Progenitor cell of endocrine pancreas (in vitro differentiated cells): ENCODE measurements around the gene PDCD1LG2. TPM values are rescaled to one million over a fixed set of nuclear protein-coding genes. Genes with fewer than 3 reads are reported as not detected.
"Not testable (repeated sequence)": the region's sequence is repeated elsewhere in the genome, so short reads cannot be mapped to it uniquely, and the experiment has no call there.

Source experiments
- DNase-seq: peaks from one replicate; pipeline ENCODE4 v3.0.0; 2021; ENCODE audit warnings: low spot score; ENCODE audit not compliant: unreplicated experiment
- H3K27ac Mint-ChIP-seq: 2 replicates; pipeline ENCODE4 v1.8.0; 2021; ENCODE audit warnings: mild to moderate bottlenecking, moderate library complexity, mixed read lengths
- H3K27me3 Mint-ChIP-seq: 2 replicates; pipeline ENCODE4 v1.8.0; 2021; ENCODE audit warnings: mixed read lengths
- H3K36me3 Mint-ChIP-seq: 2 replicates; pipeline ENCODE4 v1.8.0; 2022; ENCODE audit warnings: mixed read lengths; ENCODE audit not compliant: insufficient read depth
- H3K4me1 Mint-ChIP-seq: 2 replicates; pipeline ENCODE4 v1.8.0; 2021; ENCODE audit warnings: low read depth, mixed read lengths
- H3K4me3 Mint-ChIP-seq: 2 replicates; pipeline ENCODE4 v1.8.0; 2021; ENCODE audit warnings: low read depth, mild to moderate bottlenecking, moderate library complexity, mixed read lengths
- H3K9me3 Mint-ChIP-seq: 2 replicates; pipeline ENCODE4 v1.8.0; 2021; ENCODE audit warnings: low read depth, mixed read lengths
- CTCF ChIP-seq: fragments of 200-600 bp; sonication (generic); IDR thresholded peaks from one replicate; pipeline ENCODE4 v1.5.0; 2021; ENCODE audit warnings: antibody characterized with exemption, mild to moderate bottlenecking; ENCODE audit not compliant: unreplicated experiment
- total RNA-seq: library from RNA; stranded (reverse); gene quantifications from 2 replicates; pipeline ENCODE4 v1.2.1, GENCODE V29; 2021

Gene PDCD1LG2
- total RNA-seq, 1 donor from 2014 or later = not detected

- Mint-ChIP-seq H3K4me1 (no peaks in the 10 kb centered on the region), H3K27me3 (no peaks in the 10 kb centered on the region), H3K36me3 (no peaks in the 10 kb centered on the region), H3K9me3 (peaks cover 12% of the 10 kb centered on the region), H3K4me3 (no peak overlapping the region), H3K27ac (no peak overlapping the region)
- DNase-seq = no peak
- no peak for TF ChIP-seq CTCF
These were observed 39.5 kb upstream of the PDCD1LG2 start for GRCh38 chr9:5470816-5471215.

GRCh38 chr9:5475611-5476010 lies 34.7 kb upstream of the PDCD1LG2 start:
- DNase-seq, H3K27ac Mint-ChIP-seq, H3K4me1 Mint-ChIP-seq, H3K36me3 Mint-ChIP-seq, H3K4me3 Mint-ChIP-seq, H3K27me3 Mint-ChIP-seq: not testable (repeated sequence)
- H3K9me3 Mint-ChIP-seq = peaks cover 22% of the 10 kb centered on the region

DNA sequence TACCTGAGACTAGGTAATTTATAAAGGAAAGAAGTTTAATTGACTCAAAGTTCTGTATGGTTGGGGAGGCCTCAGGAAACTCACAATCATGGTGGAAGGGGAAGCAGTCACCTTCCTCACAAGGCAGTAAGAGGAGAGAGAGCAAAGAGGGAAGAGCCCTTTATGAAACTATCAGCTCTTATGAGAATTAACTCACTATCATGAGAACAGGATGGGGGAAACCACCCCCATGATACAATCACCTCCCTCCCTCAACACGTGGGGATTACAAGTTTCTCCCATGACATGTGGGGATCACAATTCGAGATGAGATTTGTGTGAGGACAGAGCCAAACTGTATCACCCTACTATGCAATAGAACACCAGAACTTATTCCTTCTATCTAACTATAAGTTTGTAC lies 32.1 kb upstream of the PDCD1LG2 start:
- Mint-ChIP-seq H3K4me3 (no peak overlapping the region), H3K27ac (no peak overlapping the region), H3K4me1 (no peaks in the 10 kb centered on the region), H3K9me3 (peaks cover 22% of the 10 kb centered on the region), H3K27me3 (no peaks in the 10 kb centered on the region), H3K36me3 (no peaks in the 10 kb centered on the region)
- no peak for TF ChIP-seq CTCF
- DNase-seq = no peak

DNA sequence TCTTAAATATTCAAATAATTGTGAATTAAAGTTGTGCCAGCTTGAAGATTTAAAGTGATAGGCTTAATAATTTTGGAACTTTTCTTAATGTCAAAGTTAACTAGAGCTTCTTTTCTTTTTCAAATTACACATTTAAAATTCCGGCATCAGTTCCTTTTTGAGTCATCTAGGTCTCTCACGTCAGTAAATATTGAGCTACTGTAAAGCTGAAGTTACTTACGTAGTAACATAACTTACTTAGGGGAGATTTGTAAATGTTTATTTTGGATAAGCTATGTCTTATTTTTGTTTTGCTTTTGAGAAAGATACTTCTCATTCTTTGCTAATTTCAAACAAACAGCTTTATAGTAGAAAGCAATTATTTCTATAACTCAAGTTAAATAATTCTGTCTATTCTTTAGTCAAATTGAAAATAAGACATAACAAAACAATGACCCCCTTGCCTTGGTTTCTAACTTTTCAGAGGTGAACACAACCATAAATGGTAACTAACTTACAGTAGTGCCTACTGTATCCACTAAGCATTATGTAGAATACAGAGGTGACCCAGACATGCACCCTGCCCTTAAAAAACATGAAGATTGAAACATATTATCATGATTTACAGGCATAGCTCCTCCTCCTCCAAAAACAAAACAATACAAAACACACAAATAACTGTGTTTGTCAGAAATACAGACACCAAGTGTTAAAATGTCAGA lies 30.2 kb upstream of the PDCD1LG2 start:
- Mint-ChIP-seq H3K27ac (no peak overlapping the region), H3K36me3 (no peaks in the 10 kb centered on the region), H3K9me3 (peaks cover 14% of the 10 kb centered on the region), H3K4me3 (no peak overlapping the region), H3K4me1 (peaks cover under 1% of the 10 kb centered on the region), H3K27me3 (no peaks in the 10 kb centered on the region)
- no peak for DNase-seq
- TF ChIP-seq CTCF = no peak

GRCh38 chr9:5480919-5481318 lies 29.4 kb upstream of the PDCD1LG2 start:
- DNase-seq = no peak
- no peaks in the 10 kb centered on the region for H3K36me3 Mint-ChIP-seq
- H3K4me1 Mint-ChIP-seq = peaks cover 8% of the 10 kb centered on the region
- no peak for TF ChIP-seq CTCF
- no peak overlapping the region for H3K4me3 Mint-ChIP-seq
- no peak overlapping the region for H3K27ac Mint-ChIP-seq
- no peaks in the 10 kb centered on the region for H3K27me3 Mint-ChIP-seq
- H3K9me3 Mint-ChIP-seq = peaks cover 14% of the 10 kb centered on the region
